Testis (tissue), 2 donors: ENCODE measurements around the gene ENG.

Experiments used
- POLR2A ChIP-seq: fragments of 450-650 bp; IDR thresholded peaks from one replicate; pipeline ENCODE4 v1.6.1; 2017; ENCODE audit warnings: antibody characterized with exemption, mild to moderate bottlenecking, moderate library complexity
- TF ChIP-seq, protein P1 (sequence below), 3 experiments: fragments of 450-650 bp in 2 of 3; fragments of 200-600 bp in 1 of 3; sonication (generic) in 1 of 3; IDR thresholded peaks; one replicate each; pipeline ENCODE4 v1.5.1; 2016 to 2019; ENCODE audit warnings: antibody characterized with exemption in 3 of 3, mild to moderate bottlenecking in 2 of 3, moderate library complexity in 1 of 3

DNA sequence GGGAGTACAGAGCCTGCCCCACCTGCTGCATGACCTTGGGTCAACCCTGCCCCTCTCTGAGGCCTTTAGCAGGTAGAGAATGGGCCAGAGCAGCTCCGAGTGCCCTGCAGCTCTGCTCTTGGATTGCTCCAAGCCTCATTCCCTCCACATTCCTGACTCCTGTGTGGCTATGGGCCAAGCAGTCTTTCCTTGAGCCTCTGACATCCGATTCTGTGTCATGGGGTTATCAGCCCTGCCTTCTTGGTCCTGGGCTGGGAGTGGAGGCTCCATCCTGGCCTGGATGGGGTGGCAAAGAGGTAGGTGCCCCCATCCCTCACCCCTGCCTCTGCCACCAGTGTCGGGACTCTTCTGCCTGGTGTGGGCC, 38.1 kb downstream of the ENG start:
- TF ChIP-seq, protein P1, sequence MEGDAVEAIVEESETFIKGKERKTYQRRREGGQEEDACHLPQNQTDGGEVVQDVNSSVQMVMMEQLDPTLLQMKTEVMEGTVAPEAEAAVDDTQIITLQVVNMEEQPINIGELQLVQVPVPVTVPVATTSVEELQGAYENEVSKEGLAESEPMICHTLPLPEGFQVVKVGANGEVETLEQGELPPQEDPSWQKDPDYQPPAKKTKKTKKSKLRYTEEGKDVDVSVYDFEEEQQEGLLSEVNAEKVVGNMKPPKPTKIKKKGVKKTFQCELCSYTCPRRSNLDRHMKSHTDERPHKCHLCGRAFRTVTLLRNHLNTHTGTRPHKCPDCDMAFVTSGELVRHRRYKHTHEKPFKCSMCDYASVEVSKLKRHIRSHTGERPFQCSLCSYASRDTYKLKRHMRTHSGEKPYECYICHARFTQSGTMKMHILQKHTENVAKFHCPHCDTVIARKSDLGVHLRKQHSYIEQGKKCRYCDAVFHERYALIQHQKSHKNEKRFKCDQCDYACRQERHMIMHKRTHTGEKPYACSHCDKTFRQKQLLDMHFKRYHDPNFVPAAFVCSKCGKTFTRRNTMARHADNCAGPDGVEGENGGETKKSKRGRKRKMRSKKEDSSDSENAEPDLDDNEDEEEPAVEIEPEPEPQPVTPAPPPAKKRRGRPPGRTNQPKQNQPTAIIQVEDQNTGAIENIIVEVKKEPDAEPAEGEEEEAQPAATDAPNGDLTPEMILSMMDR (IDR thresholded peaks at IDR 0.05), result no peak
- TF ChIP-seq POLR2A, result no peak
